Osteoblast (primary cell): ENCODE data around the gene PRPF6. TPM values are rescaled to one million over a fixed set of nuclear protein-coding genes. Genes with fewer than 3 reads are reported as not detected.

ENCODE experiments used
- DNase-seq: peaks from one replicate; pipeline ENCODE4 v3.0.0; 2011; ENCODE audit warnings: low spot score, mixed read lengths; ENCODE audit not compliant: insufficient read length; ENCODE audit errors: missing footprints
- H2AFZ ChIP-seq: 2 replicates; pipeline ENCODE4 v1.6.0; 2011; ENCODE audit warnings: mild to moderate bottlenecking, low read length
- H3K27ac ChIP-seq: 2 replicates; pipeline ENCODE4 v1.5.1; 2011; ENCODE audit warnings: mild to moderate bottlenecking, low read depth, low read length, moderate library complexity
- H3K27me3 ChIP-seq: 2 replicates; pipeline ENCODE4 v1.6.0; 2012; ENCODE audit warnings: mild to moderate bottlenecking, control low read depth, inconsistent platforms, low read length, moderate library complexity; ENCODE audit not compliant: insufficient read depth
- H3K36me3 ChIP-seq: 2 replicates; pipeline ENCODE4 v1.5.1; 2011; ENCODE audit warnings: mild to moderate bottlenecking, low read length, control low read depth, moderate library complexity; ENCODE audit not compliant: insufficient read depth
- H3K4me1 ChIP-seq: 2 replicates; pipeline ENCODE4 v1.5.1; 2011; ENCODE audit warnings: mild to moderate bottlenecking, low read length, control low read depth, moderate library complexity; ENCODE audit not compliant: insufficient read depth
- H3K4me2 ChIP-seq: 2 replicates; pipeline ENCODE4 v1.6.0; 2011; ENCODE audit warnings: mild to moderate bottlenecking, low read length; ENCODE audit not compliant: insufficient read depth
- H3K4me3 ChIP-seq: fragments of 200-600 bp; sonication (generic); 3 replicates; pipeline ENCODE4 v1.5.1; 2012; ENCODE audit warnings: mild to moderate bottlenecking, low read length, inconsistent platforms; ENCODE audit not compliant: insufficient read depth
- H3K79me2 ChIP-seq: 2 replicates; pipeline ENCODE4 v1.6.0; 2012; ENCODE audit warnings: mild to moderate bottlenecking, low read length, control low read depth, inconsistent platforms; ENCODE audit not compliant: insufficient read depth
- H3K9me3 ChIP-seq: 2 replicates; pipeline ENCODE4 v1.5.1; 2011; ENCODE audit warnings: low read depth, low read length, control low read depth
- H4K20me1 ChIP-seq: 2 replicates; pipeline ENCODE4 v1.6.0; 2012; ENCODE audit warnings: mild to moderate bottlenecking, low read length, control low read depth; ENCODE audit not compliant: insufficient read depth
- total RNA-seq: library from RNA; depleted of rRNA; stranded (reverse); fragments of >200 nt; gene quantifications from 2 replicates; pipeline ENCODE4 v1.2.3, GENCODE V29; 2012
- TF ChIP-seq, protein P1 (sequence below): IDR thresholded peaks from 2 replicates; pipeline ENCODE4 v1.5.1; 2011; ENCODE audit warnings: mild to moderate bottlenecking, low read depth, low read length, moderate library complexity; ENCODE audit errors: extremely low read depth

The PRPF6 gene
- total RNA-seq, 1 donor, result 56.1 TPM

- Histone ChIP-seq H3K79me2 (no peaks in the 10 kb centered on the region), H3K4me1 (peaks cover 6% of the 10 kb centered on the region)
- TF ChIP-seq, protein P1, sequence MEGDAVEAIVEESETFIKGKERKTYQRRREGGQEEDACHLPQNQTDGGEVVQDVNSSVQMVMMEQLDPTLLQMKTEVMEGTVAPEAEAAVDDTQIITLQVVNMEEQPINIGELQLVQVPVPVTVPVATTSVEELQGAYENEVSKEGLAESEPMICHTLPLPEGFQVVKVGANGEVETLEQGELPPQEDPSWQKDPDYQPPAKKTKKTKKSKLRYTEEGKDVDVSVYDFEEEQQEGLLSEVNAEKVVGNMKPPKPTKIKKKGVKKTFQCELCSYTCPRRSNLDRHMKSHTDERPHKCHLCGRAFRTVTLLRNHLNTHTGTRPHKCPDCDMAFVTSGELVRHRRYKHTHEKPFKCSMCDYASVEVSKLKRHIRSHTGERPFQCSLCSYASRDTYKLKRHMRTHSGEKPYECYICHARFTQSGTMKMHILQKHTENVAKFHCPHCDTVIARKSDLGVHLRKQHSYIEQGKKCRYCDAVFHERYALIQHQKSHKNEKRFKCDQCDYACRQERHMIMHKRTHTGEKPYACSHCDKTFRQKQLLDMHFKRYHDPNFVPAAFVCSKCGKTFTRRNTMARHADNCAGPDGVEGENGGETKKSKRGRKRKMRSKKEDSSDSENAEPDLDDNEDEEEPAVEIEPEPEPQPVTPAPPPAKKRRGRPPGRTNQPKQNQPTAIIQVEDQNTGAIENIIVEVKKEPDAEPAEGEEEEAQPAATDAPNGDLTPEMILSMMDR, result no peak
Measured at GRCh38 chr20:64050261-64051032, 69.5 kb downstream of the PRPF6 start.

GRCh38 chr20:64051033-64051452 lies 70.1 kb downstream of the PRPF6 start:
- peaks cover 12% of the 10 kb centered on the region for H3K4me1 ChIP-seq
- H3K4me3 ChIP-seq, result no peak overlapping the region
- no peak overlapping the region for H3K27ac ChIP-seq
- H3K4me2 ChIP-seq, result no peak overlapping the region
- DNase-seq, result no peak
- no peak overlapping the region for H2AFZ ChIP-seq
- H3K36me3 ChIP-seq, result no peaks in the 10 kb centered on the region
- TF ChIP-seq, protein P1, result no peak
- peaks cover 23% of the 10 kb centered on the region for H3K27me3 ChIP-seq
- no peaks in the 10 kb centered on the region for H3K79me2 ChIP-seq
- H3K9me3 ChIP-seq, result no peaks in the 10 kb centered on the region
- H4K20me1 ChIP-seq, result no peaks in the 10 kb centered on the region

More at GRCh38 chr20:64050261-64051032, 69.5 kb downstream of the PRPF6 start:
- Histone ChIP-seq H3K36me3 (no peaks in the 10 kb centered on the region), H2AFZ (no peak overlapping the region), H3K27me3 (peaks cover 24% of the 10 kb centered on the region), H4K20me1 (no peaks in the 10 kb centered on the region), H3K4me2 (no peak overlapping the region), H3K27ac (no peak overlapping the region), H3K4me3 (no peak overlapping the region), H3K9me3 (no peaks in the 10 kb centered on the region)
- DNase-seq, result no peak

DNA sequence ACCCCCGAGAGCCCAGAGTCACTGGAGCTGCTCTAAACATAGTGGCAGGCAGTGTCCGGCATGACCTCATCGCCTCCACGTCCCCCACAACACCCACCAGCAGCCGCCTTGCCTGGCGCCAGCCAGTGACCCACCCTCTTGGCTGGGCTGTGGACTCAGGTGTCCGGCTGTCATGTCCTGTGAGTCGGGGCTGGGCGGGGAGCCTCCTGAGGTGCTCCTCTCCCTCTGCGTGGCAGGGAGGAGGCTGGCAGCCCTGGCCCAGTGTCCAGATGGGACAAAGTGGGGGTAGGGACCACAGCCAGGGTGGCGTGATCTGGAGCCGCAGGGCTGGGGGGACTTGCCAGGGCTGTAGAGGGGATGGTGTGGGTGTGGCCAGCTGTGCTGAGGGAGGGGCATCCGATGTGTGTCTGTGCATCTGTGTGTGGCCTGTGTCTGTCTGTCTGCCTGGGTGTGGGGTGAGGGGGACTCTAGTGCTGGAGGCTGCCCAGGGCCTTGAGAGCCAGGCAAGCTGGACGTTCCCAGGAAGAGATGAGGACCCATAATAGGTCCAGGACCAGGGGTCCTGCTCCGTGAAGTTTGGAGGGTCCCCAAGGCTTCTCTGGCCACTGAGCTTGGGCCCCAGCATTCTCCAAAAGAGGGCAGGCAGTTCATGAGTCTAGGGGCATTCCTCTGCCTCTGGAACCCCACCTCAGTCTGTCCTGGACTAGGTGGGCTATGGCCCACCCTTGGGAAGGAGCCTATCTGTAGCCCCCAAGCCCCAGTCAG lies 70.8 kb downstream of the PRPF6 start:
- Histone ChIP-seq H2AFZ (no peak overlapping the region), H3K79me2 (no peaks in the 10 kb centered on the region), H3K4me2 (no peak overlapping the region), H3K36me3 (no peaks in the 10 kb centered on the region), H3K27ac (no peak overlapping the region), H3K9me3 (no peaks in the 10 kb centered on the region), H3K27me3 (peaks cover 19% of the 10 kb centered on the region), H3K4me3 (no peak overlapping the region), H4K20me1 (no peaks in the 10 kb centered on the region), H3K4me1 (peaks cover 15% of the 10 kb centered on the region)
- DNase-seq, result no peak
- TF ChIP-seq, protein P1, result no peak

- Histone ChIP-seq H3K4me1 (peaks cover 15% of the 10 kb centered on the region), H4K20me1 (no peaks in the 10 kb centered on the region), H3K27ac (no peak overlapping the region), H3K9me3 (no peaks in the 10 kb centered on the region), H3K79me2 (no peaks in the 10 kb centered on the region), H3K27me3 (peaks cover 16% of the 10 kb centered on the region), H2AFZ (no peak overlapping the region), H3K4me3 (no peak overlapping the region), H3K4me2 (no peak overlapping the region), H3K36me3 (no peaks in the 10 kb centered on the region)
- no peak for DNase-seq
- TF ChIP-seq, protein P1, result no peak
Measured at GRCh38 chr20:64052326-64052722, 71.4 kb downstream of the PRPF6 start.
